GM23338 (cell line): Measurements from ENCODE around the gene NSD2.

Source experiments
- EZH2 ChIP-seq: fragments of 200-600 bp; sonication (generic); IDR thresholded peaks from one replicate; pipeline ENCODE4 v1.8.0; 2017; ENCODE audit warnings: antibody characterized with exemption, mild to moderate bottlenecking, low read depth; ENCODE audit not compliant: unreplicated experiment
- EZH2phosphoT487 ChIP-seq: fragments of 200-600 bp; sonication (generic); IDR thresholded peaks from one replicate; pipeline ENCODE4 v1.8.1; 2018; ENCODE audit warnings: antibody characterized with exemption; ENCODE audit not compliant: unreplicated experiment
- POLR2AphosphoS5 ChIP-seq: IDR thresholded peaks from 2 replicates; pipeline ENCODE4 v1.6.1; 2016; ENCODE audit warnings: antibody characterized with exemption, low read depth
- REST ChIP-seq: IDR thresholded peaks from one replicate; pipeline ENCODE4 v1.6.1; 2018; ENCODE audit warnings: antibody characterized with exemption; ENCODE audit not compliant: unreplicated experiment
- STAT1 ChIP-seq: IDR thresholded peaks from one replicate; pipeline ENCODE4 v1.6.1; 2016; ENCODE audit warnings: antibody characterized with exemption; ENCODE audit not compliant: unreplicated experiment
- TF ChIP-seq, protein P1 (sequence below), 2 experiments: fragments of 200-600 bp in 1 of 2; sonication (generic) in 1 of 2; conservative IDR thresholded peaks; 2 replicates each; pipeline versions ENCODE4 v1.5.1 to v1.6.1; 2016 to 2017; ENCODE audit warnings: antibody characterized with exemption in 2 of 2, low read depth in 2 of 2, mild to moderate bottlenecking in 2 of 2, moderate library complexity in 1 of 2
- TF ChIP-seq, protein P2 (sequence below): IDR thresholded peaks from 2 replicates; pipeline ENCODE4 v1.6.1; 2016; ENCODE audit warnings: antibody characterized with exemption

DNA sequence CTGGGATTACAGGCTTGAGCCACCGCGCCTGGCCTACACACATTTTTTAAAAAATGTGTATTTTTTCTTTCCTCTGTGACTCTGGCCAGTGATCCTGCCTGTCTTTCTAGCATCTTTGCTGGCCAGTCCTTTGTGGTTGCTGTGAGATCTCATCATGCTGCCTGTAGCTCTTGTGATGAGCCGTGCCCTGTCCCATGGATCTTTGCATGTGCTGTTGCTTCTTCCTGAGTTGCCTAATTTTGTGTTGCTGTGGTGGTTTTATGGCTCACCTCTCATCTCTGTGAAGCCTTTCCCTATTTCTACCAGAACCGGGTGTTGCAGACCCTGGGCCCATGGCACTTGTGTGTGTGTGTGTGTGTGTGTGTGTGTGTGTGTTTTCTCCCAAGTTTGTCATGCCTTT lies 8.3 kb downstream of the NSD2 start:
- TF ChIP-seq, protein P1, sequence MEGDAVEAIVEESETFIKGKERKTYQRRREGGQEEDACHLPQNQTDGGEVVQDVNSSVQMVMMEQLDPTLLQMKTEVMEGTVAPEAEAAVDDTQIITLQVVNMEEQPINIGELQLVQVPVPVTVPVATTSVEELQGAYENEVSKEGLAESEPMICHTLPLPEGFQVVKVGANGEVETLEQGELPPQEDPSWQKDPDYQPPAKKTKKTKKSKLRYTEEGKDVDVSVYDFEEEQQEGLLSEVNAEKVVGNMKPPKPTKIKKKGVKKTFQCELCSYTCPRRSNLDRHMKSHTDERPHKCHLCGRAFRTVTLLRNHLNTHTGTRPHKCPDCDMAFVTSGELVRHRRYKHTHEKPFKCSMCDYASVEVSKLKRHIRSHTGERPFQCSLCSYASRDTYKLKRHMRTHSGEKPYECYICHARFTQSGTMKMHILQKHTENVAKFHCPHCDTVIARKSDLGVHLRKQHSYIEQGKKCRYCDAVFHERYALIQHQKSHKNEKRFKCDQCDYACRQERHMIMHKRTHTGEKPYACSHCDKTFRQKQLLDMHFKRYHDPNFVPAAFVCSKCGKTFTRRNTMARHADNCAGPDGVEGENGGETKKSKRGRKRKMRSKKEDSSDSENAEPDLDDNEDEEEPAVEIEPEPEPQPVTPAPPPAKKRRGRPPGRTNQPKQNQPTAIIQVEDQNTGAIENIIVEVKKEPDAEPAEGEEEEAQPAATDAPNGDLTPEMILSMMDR (conservative IDR thresholded peaks at IDR 0.05; ENCODE audit: low read depth in 2 of 2): no peak
- no peak for TF ChIP-seq EZH2phosphoT487
- TF ChIP-seq, protein P2, sequence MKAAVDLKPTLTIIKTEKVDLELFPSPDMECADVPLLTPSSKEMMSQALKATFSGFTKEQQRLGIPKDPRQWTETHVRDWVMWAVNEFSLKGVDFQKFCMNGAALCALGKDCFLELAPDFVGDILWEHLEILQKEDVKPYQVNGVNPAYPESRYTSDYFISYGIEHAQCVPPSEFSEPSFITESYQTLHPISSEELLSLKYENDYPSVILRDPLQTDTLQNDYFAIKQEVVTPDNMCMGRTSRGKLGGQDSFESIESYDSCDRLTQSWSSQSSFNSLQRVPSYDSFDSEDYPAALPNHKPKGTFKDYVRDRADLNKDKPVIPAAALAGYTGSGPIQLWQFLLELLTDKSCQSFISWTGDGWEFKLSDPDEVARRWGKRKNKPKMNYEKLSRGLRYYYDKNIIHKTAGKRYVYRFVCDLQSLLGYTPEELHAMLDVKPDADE: no peak
- TF ChIP-seq POLR2AphosphoS5: no peak
- TF ChIP-seq STAT1: no peak
- no peak for TF ChIP-seq REST
- TF ChIP-seq EZH2: no peak
